DND-41 (cell line): ENCODE data around the gene SCNN1A.

Experiments
- EZH2 ChIP-seq: IDR thresholded peaks from 3 replicates; pipeline ENCODE4 v1.6.1; 2012; ENCODE audit warnings: borderline replicate concordance, low read depth, mild to moderate bottlenecking, moderate library complexity, low read length, inconsistent platforms; ENCODE audit not compliant: severe bottlenecking
- TF ChIP-seq, protein P1 (sequence below): IDR thresholded peaks from 2 replicates; pipeline ENCODE4 v1.5.1; 2012; ENCODE audit warnings: borderline replicate concordance, low read length, moderate library complexity, mild to moderate bottlenecking; ENCODE audit not compliant: poor library complexity, severe bottlenecking; ENCODE audit errors: extremely low read depth

DNA sequence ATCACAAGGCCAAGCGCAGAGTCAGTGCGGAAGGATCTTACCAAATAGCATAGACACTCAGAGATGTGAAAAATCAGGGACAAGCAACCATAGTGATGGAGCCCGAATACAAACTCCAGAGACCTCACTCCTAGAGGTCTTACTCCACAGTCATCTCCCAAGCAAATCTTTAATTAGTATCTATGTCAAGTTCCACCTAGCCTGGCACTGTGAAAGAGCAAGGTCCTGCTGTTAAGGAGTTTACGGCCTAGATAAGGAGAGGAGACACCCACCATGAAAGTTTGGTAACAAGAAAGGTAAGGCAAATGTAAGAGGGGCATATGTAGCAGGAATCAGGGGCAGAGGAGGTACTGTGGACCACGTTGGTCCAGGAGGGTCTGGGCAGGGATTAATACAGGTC lies 72.3 kb downstream of the SCNN1A start:
- no peak for TF ChIP-seq EZH2
- TF ChIP-seq, protein P1, sequence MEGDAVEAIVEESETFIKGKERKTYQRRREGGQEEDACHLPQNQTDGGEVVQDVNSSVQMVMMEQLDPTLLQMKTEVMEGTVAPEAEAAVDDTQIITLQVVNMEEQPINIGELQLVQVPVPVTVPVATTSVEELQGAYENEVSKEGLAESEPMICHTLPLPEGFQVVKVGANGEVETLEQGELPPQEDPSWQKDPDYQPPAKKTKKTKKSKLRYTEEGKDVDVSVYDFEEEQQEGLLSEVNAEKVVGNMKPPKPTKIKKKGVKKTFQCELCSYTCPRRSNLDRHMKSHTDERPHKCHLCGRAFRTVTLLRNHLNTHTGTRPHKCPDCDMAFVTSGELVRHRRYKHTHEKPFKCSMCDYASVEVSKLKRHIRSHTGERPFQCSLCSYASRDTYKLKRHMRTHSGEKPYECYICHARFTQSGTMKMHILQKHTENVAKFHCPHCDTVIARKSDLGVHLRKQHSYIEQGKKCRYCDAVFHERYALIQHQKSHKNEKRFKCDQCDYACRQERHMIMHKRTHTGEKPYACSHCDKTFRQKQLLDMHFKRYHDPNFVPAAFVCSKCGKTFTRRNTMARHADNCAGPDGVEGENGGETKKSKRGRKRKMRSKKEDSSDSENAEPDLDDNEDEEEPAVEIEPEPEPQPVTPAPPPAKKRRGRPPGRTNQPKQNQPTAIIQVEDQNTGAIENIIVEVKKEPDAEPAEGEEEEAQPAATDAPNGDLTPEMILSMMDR: no peak
